ENCODE results near the gene CCDC169. TPM values are rescaled to one million over a fixed set of nuclear protein-coding genes. Genes with fewer than 3 reads are reported as not detected.

CCDC169 gene
- total and polyA plus RNA-seq, 2 donors (not counting 3 experiments of a cell fraction or from before 2014, with no cell fraction given), result 1.2 to 2.5 TPM

GRCh38 chr13:36248700-36249099, 48.9 kb downstream of the CCDC169 start:
- TF ChIP-seq POLR2AphosphoS5 (IDR thresholded peaks at IDR 0.05; ENCODE audit: insufficient read depth, low read depth, low read length) (no peak), POLR2A (IDR thresholded peaks at IDR 0.05; ENCODE audit: low read depth, low read length) (no peak), MAX (IDR thresholded peaks at IDR 0.05; ENCODE audit: insufficient read depth, insufficient read length) (no peak), EZH2 (IDR thresholded peaks at IDR 0.05; ENCODE audit: borderline replicate concordance, low read depth, low read length, severe bottlenecking) (no peak)
- intact Hi-C loops (cut with micrococcal nuclease) (no loop called here), dilution Hi-C loops (cut with MboI; ENCODE audit: extremely low pct_ligation_motif_present, low sequenced_read_pairs) (no loop called here)
- H3K27me3 ChIP-seq (ENCODE audit: control insufficient read depth in 2 of 2, insufficient read depth in 2 of 2, low read length in 2 of 2), result no peaks in the 10 kb centered on the region
- BruUV-seq (replicated peaks), result no TSS peak
- ChIA-PET CTCF (no interaction called here), POLR2A (no interaction called here)
- no peak overlapping the region for H3K9ac ChIP-seq (replicated peaks; ENCODE audit: extremely low read depth, insufficient read depth, low read length)
- no peak overlapping the region for H2AFZ ChIP-seq (ENCODE audit: low read depth, low read length)
- H3K4me1 ChIP-seq (ENCODE audit: control insufficient read depth, extremely low read depth, insufficient read depth, low read length), result no peaks in the 10 kb centered on the region
- FAIRE-seq, result no peak
- no peaks in the 10 kb centered on the region for H3K79me2 ChIP-seq (ENCODE audit: control insufficient read depth, insufficient read depth, low read length)
- H3K9me3 ChIP-seq (replicated peaks; ENCODE audit: control insufficient read depth, insufficient read depth, low read length), result no peaks in the 10 kb centered on the region
- DNase-seq (ENCODE audit: low read depth, low spot score), result no peak
- H3K4me2 ChIP-seq (ENCODE audit: insufficient read depth, low read length), result no peak overlapping the region
- no peaks in the 10 kb centered on the region for H3K36me3 ChIP-seq (ENCODE audit: control insufficient read depth in 2 of 2, extremely low read depth in 1 of 2, insufficient read depth in 2 of 2, low read length in 2 of 2)
- no peaks in the 10 kb centered on the region for H3K9me1 ChIP-seq (replicated peaks; ENCODE audit: control insufficient read depth, extremely low read depth, insufficient read depth, low read length)
- H3K27ac ChIP-seq (ENCODE audit: insufficient read depth, low read depth, low read length), result no peak overlapping the region
- H4K20me1 ChIP-seq (replicated peaks; ENCODE audit: control insufficient read depth, extremely low read depth, insufficient read depth, low read length), result no peaks in the 10 kb centered on the region
- no peak overlapping the region for H3K4me3 ChIP-seq (replicated peaks in 1 of 3; ENCODE audit: insufficient read depth in 1 of 3, low read depth in 1 of 3, low read length in 3 of 3)

- H3K27ac ChIP-seq (ENCODE audit: insufficient read depth, low read depth, low read length), result no peak overlapping the region
- intact Hi-C loops (cut with micrococcal nuclease), result no loop called here
- no peaks in the 10 kb centered on the region for H3K79me2 ChIP-seq (ENCODE audit: control insufficient read depth, insufficient read depth, low read length)
- DNase-seq (ENCODE audit: low read depth, low spot score) (no peak), FAIRE-seq (no peak)
- H4K20me1 ChIP-seq (replicated peaks; ENCODE audit: control insufficient read depth, extremely low read depth, insufficient read depth, low read length), result no peaks in the 10 kb centered on the region
- dilution Hi-C loops (cut with MboI; ENCODE audit: extremely low pct_ligation_motif_present, low sequenced_read_pairs), result no loop called here
- ChIA-PET POLR2A (no interaction called here), CTCF (interaction anchor here (1.2 kb wide), 1 partner anchor 266 kb away, joined by 4 read pairs; no protein-coding TSS in a partner anchor)
- H3K4me3 ChIP-seq (replicated peaks in 1 of 3; ENCODE audit: insufficient read depth in 1 of 3, low read depth in 1 of 3, low read length in 3 of 3), result no peak overlapping the region
- BruUV-seq (replicated peaks), result no TSS peak
- H2AFZ ChIP-seq (ENCODE audit: low read depth, low read length), result no peak overlapping the region
- H3K27me3 ChIP-seq (ENCODE audit: control insufficient read depth in 2 of 2, insufficient read depth in 2 of 2, low read length in 2 of 2), result no peaks in the 10 kb centered on the region
- no peaks in the 10 kb centered on the region for H3K9me3 ChIP-seq (replicated peaks; ENCODE audit: control insufficient read depth, insufficient read depth, low read length)
- TF ChIP-seq MYC (IDR thresholded peaks at IDR 0.05; ENCODE audit: low read depth, low read length) (no peak), GATA2 (IDR thresholded peaks at IDR 0.05; ENCODE audit: insufficient read depth, insufficient read length, low read depth, low read length) (no peak), POLR2AphosphoS5 (IDR thresholded peaks at IDR 0.05; ENCODE audit: insufficient read depth, low read depth, low read length) (no peak), JUN (IDR thresholded peaks at IDR 0.05; ENCODE audit: borderline replicate concordance, insufficient read depth, insufficient read length, low read depth) (no peak), EZH2 (IDR thresholded peaks at IDR 0.05; ENCODE audit: borderline replicate concordance, low read depth, low read length, severe bottlenecking) (no peak), CTCF (IDR thresholded peaks at IDR 0.05; ENCODE audit: extremely low read depth in 1 of 2, insufficient read depth in 1 of 2, low read depth in 1 of 2, low read length in 2 of 2) (no peak), MAX (IDR thresholded peaks at IDR 0.05; ENCODE audit: insufficient read depth, insufficient read length) (no peak), POLR2A (IDR thresholded peaks at IDR 0.05; ENCODE audit: low read depth, low read length) (no peak), FOS (IDR thresholded peaks at IDR 0.05; ENCODE audit: borderline replicate concordance, insufficient read depth, low read length) (no peak)
- no peaks in the 10 kb centered on the region for H3K4me1 ChIP-seq (ENCODE audit: control insufficient read depth, extremely low read depth, insufficient read depth, low read length)
- no peaks in the 10 kb centered on the region for H3K9me1 ChIP-seq (replicated peaks; ENCODE audit: control insufficient read depth, extremely low read depth, insufficient read depth, low read length)
- H3K4me2 ChIP-seq (ENCODE audit: insufficient read depth, low read length), result no peak overlapping the region
- no peak overlapping the region for H3K9ac ChIP-seq (replicated peaks; ENCODE audit: extremely low read depth, insufficient read depth, low read length)
- H3K36me3 ChIP-seq (ENCODE audit: control insufficient read depth in 2 of 2, extremely low read depth in 1 of 2, insufficient read depth in 2 of 2, low read length in 2 of 2), result no peaks in the 10 kb centered on the region
Observed at GRCh38 chr13:36244990-36245389, 52.6 kb downstream of the CCDC169 start.
